ENCODE measurements around the gene CACNA2D1.

The CACNA2D1 gene

DNA sequence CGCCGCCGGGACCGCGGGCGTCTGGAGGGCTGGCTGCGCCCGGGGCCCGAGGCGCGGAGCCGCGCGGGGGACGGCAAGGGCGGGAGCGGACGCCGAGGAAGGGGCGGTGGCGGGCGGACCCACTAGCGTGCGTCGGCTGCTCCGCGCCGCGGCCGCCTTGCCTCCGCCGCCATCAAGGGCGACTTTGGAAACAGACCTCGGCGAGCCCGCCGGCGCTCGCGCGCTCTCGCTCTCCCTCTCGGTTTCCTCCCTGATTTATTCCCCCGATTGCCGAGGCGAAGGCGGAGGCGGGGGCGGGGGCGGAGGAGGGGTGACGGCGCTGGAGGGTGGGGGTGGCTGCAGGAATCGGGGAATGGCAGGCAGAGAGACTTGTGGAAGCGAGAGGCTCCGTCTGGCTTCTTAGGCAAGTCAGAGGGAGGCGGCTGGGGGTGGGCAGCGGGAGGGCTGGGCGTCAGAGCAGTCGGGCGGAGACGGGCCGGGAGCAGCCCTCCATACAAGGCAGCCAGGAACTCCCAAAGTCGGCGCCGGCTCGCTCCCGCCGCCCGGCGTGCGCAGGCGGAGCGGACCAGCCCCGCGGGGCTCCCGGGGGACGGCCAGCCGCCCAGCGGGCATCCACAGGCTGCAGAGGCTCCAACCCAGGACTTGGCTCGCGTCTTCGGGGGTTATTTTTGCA is at the start of gene CACNA2D1:
Gene CACNA2D1 (minus strand): TSS at position 231 of the 673 bp plus-strand sequence.
- DNase-seq: no peak

- DNase-seq: peak in 1 of 2 donors; percentile 11
These were observed 38.0 kb upstream of the CACNA2D1 start for GRCh38 chr7:82481499-82482097.

- DNase-seq: no peak
These were observed 34.3 kb upstream of the CACNA2D1 start for GRCh38 chr7:82477733-82478515.

- DNase-seq: no peak
These were observed 29.4 kb upstream of the CACNA2D1 start for GRCh38 chr7:82472966-82473365.

GRCh38 chr7:82471351-82472020 is 27.9 kb upstream of the CACNA2D1 start:
- no peak for DNase-seq

- no peak for DNase-seq
These were observed 25.6 kb upstream of the CACNA2D1 start for GRCh38 chr7:82469207-82469606.

- no peak for DNase-seq
These were observed 24.9 kb upstream of the CACNA2D1 start for GRCh38 chr7:82468435-82468834.

GRCh38 chr7:82467020-82467419 is 23.4 kb upstream of the CACNA2D1 start:
- DNase-seq: no peak

- no peak for DNase-seq
These were observed 20.8 kb upstream of the CACNA2D1 start for GRCh38 chr7:82464372-82464771.

- DNase-seq: no peak
These were observed 11.7 kb upstream of the CACNA2D1 start for GRCh38 chr7:82455295-82455694.

DNA sequence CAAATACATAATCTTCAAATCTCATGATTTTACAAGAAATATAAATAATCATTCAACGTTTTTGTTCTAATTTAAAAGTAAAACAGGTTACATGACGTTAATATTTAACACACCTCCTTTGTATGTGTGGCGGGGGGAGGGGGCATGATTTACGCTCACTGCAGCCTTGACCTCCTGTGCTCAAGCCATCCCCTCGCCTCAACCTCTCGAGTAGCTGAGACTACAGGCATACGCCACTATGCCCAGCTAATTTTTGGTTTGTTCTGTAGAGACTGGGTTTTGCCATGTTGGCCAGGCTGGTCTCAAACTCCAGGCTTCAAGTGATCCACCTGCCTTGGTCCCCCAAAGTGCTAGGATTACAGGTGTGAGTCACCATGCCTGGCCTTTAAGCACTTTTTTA is 7.2 kb upstream of the CACNA2D1 start:
- DNase-seq: no peak

DNA sequence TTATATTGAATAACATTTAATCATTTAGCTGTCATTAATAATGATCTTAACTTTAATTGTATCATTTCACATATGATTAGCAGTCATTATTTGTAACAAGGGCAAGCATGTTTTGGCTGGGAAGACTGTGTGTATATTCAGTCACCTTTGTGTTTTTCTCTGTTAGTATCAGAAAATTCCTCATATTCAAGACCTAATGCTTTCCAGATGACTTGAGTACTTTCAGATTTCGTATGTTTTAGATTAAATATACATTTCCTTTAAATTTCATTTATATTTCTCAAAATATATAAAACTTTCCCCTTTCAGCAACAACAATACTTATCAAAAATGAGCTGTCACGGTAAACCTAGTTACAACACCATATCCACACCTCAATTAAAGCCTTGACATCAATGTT is 6.3 kb upstream of the CACNA2D1 start:
- no peak for DNase-seq

- no peak for DNase-seq
These were observed 3.3 kb upstream of the CACNA2D1 start for GRCh38 chr7:82446897-82447296.

DNA sequence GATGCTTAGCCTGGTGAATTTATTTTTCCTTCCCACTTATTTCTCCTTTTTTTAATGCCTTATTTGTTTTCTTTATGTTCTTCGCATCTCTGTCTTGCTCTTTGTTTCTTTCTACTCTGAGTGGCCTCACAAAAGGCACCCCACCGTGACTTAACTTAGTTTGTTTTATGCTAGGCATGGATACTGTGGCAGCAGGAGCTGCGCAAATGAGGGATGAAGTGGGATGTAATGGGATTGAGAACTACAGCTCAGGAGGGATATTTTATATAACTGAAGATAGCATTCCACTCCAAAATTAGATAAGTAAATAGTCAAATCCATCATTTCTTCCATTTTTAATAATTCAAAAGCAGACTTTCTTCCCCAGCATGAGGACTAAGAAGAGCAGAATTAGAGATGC is 1.7 kb upstream of the CACNA2D1 start:
- no peak for DNase-seq

- DNase-seq: no peak
These were observed 788 bp upstream of the CACNA2D1 start for GRCh38 chr7:82444220-82444909.

DNA sequence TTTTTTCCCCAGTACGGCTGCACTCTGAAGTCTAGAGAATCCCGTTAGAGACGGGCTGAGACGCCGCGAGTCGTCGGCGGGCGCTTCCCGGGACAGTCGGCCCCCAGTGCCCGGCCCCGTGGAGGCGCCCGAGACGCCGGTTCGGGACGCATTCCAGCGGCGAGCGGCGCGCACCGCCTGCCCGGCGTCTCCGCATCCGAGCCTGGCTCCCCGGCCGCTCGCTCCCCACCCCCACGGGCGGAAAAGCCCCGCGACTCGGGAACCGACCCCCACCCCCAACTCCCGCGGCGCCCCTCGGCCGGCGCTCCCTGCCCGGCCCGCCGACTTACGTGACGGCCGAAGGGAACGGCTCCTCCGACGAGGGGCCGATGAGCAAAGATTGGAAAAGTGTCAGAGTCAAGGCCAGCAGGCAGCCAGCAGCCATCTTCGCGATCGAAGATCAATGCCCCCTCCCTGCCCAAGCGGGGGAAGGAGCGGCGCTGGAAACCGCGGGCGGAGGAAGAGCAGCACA is 486 bp downstream of the CACNA2D1 start:
- no peak for DNase-seq

DNA sequence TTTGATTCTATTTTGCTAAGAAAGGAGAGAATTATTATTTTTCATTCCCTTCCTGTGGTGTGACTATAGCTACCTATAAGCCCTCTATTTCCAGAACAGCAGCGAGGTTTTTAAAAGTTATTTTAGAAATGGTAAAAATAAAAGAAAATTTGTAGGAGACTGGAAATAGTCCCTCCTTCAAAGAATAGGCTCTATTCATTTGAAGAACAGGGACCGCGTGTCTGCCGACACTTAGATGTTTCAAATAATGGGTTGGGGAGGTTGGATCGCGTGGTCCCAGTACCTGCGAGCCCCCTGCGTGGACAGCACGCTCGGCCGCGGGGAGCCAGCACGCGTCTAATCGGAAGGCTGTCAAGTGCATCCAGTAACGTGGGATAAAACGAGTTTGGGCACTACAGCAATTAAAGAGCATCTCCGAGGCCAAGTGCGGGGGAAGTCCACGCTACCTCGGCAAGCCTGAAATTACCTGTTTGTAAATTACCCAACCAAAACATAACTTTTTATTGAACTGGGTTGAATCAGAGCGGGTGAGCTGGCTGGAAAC is 1.0 kb downstream of the CACNA2D1 start:
- DNase-seq: no peak

- no peak for DNase-seq
These were observed 1.7 kb downstream of the CACNA2D1 start for GRCh38 chr7:82441669-82442478.

- no peak for DNase-seq
These were observed 5.1 kb downstream of the CACNA2D1 start for GRCh38 chr7:82438521-82438920.

GRCh38 chr7:82435769-82436168 is 7.8 kb downstream of the CACNA2D1 start:
- DNase-seq: no peak

GRCh38 chr7:82434275-82435022 is 9.1 kb downstream of the CACNA2D1 start:
- DNase-seq: no peak

All from bone marrow (tissue), 2 donors.